Neuronal stem cell (in vitro differentiated cells): ENCODE data around the gene COG4.

Source experiments
- DNase-seq: peaks from one replicate; pipeline ENCODE4 v3.0.0-alpha.2; 2013; ENCODE audit warnings: low spot score
- H2AFZ ChIP-seq: one replicate; pipeline ENCODE4 v1.6.1; 2013; ENCODE audit warnings: mild to moderate bottlenecking, low read length, inconsistent platforms
- H2AK5ac ChIP-seq: 2 replicates; pipeline ENCODE4 v1.6.1; 2013; ENCODE audit warnings: low read depth, mild to moderate bottlenecking, inconsistent platforms, low read length, moderate library complexity, mixed read lengths
- H2BK120ac ChIP-seq: 2 replicates; pipeline ENCODE4 v1.6.1; 2013; ENCODE audit warnings: low read depth, mild to moderate bottlenecking, inconsistent platforms, low read length, moderate library complexity, mixed read lengths
- H2BK12ac ChIP-seq: one replicate; pipeline ENCODE4 v1.6.1; 2013; ENCODE audit warnings: low read length, inconsistent platforms
- H2BK15ac ChIP-seq: 2 replicates; pipeline ENCODE4 v1.6.1; 2013; ENCODE audit warnings: mild to moderate bottlenecking, low read length, inconsistent platforms, mixed read lengths
- H2BK5ac ChIP-seq: one replicate; pipeline ENCODE4 v1.6.1; 2013; ENCODE audit warnings: inconsistent platforms, mild to moderate bottlenecking, low read length, moderate library complexity
- H3K14ac ChIP-seq: one replicate; pipeline ENCODE4 v1.6.1; 2013; ENCODE audit warnings: low read length, inconsistent platforms
- H3K18ac ChIP-seq: 2 replicates; pipeline ENCODE4 v1.6.1; 2013; ENCODE audit warnings: low read length, inconsistent platforms
- H3K23ac ChIP-seq: 2 replicates; pipeline ENCODE4 v1.6.1; 2013; ENCODE audit warnings: low read depth, mild to moderate bottlenecking, mixed read lengths, low read length, inconsistent platforms; ENCODE audit not compliant: poor library complexity
- H3K27ac ChIP-seq: replicated peaks from 3 replicates; pipeline ENCODE4 v1.5.1; 2013; ENCODE audit warnings: low read length, inconsistent platforms
- H3K27me3 ChIP-seq, 3 experiments: 2 replicates each; pipeline ENCODE4 v1.6.1; 2013; ENCODE audit warnings: low read length in 3 of 3, mild to moderate bottlenecking in 2 of 3, inconsistent platforms in 1 of 3, low read depth in 1 of 3, mixed read lengths in 1 of 3, moderate library complexity in 1 of 3; ENCODE audit not compliant: control insufficient read depth in 3 of 3, insufficient read depth in 3 of 3
- H3K36me3 ChIP-seq, 2 donors: replicated peaks in 1 of 2; 2 replicates each; pipeline ENCODE4 v1.6.1; 2013; ENCODE audit warnings: low read length in 2 of 2; ENCODE audit not compliant: control insufficient read depth in 2 of 2, insufficient read depth in 2 of 2
- H3K4ac ChIP-seq: 2 replicates; pipeline ENCODE4 v1.6.1; 2013; ENCODE audit warnings: inconsistent platforms, mild to moderate bottlenecking, low read length, moderate library complexity
- H3K4me1 ChIP-seq, 2 donors: 1 replicate in 1 of 2; 2 replicates in 1 of 2; pipeline ENCODE4 v1.6.1; 2013; ENCODE audit warnings: low read length in 2 of 2, low read depth in 1 of 2; ENCODE audit not compliant: control insufficient read depth in 2 of 2, insufficient read depth in 1 of 2
- H3K4me2 ChIP-seq: one replicate; pipeline ENCODE4 v1.6.1; 2013; ENCODE audit warnings: mild to moderate bottlenecking, low read length, inconsistent platforms; ENCODE audit not compliant: insufficient read depth, poor library complexity, severe bottlenecking
- H3K4me3 ChIP-seq, 2 donors: 2 replicates each; pipeline ENCODE4 v1.5.1; 2013; ENCODE audit warnings: low read length in 2 of 2, mild to moderate bottlenecking in 2 of 2, inconsistent platforms in 1 of 2, moderate library complexity in 1 of 2
- H3K79me1 ChIP-seq: one replicate; pipeline ENCODE4 v1.6.1; 2013; ENCODE audit warnings: low read depth, mild to moderate bottlenecking, inconsistent platforms, low read length, moderate library complexity
- H3K9ac ChIP-seq: one replicate; pipeline ENCODE4 v1.6.1; 2013; ENCODE audit warnings: mild to moderate bottlenecking, low read depth, low read length, inconsistent platforms; ENCODE audit not compliant: poor library complexity
- H3K9me3 ChIP-seq, 2 donors: replicated peaks in 1 of 2; 2 replicates each; pipeline versions ENCODE3 to v1.6.1; 2013; ENCODE audit warnings: low read length in 2 of 2, mild to moderate bottlenecking in 2 of 2, inconsistent platforms in 1 of 2, low read depth in 1 of 2, mixed read lengths in 1 of 2, moderate library complexity in 1 of 2; ENCODE audit not compliant: control insufficient read depth in 2 of 2, insufficient read depth in 1 of 2
- H4K8ac ChIP-seq: one replicate; pipeline ENCODE4 v1.6.1; 2013; ENCODE audit warnings: low read depth, mild to moderate bottlenecking, inconsistent platforms, low read length, moderate library complexity
- H4K91ac ChIP-seq: one replicate; pipeline ENCODE4 v1.6.1; 2013; ENCODE audit warnings: low read length, low read depth, mild to moderate bottlenecking, inconsistent platforms; ENCODE audit not compliant: poor library complexity
- WGBS, 2 donors: extraction: QIAGEN DNeasy Blood & Tissue Kit; methylation state at CpG; one replicate each; pipeline ENCODE4 v1.1.7; 2013; ENCODE audit warnings: missing lambda C conversion rate in 2 of 2, mixed read lengths in 1 of 2; ENCODE audit not compliant: insufficient read length in 2 of 2, insufficient replicate concordance in 1 of 2; ENCODE audit errors: extremely low coverage in 2 of 2; 5-methylcytosine and 5-hydroxymethylcytosine counted together

The COG4 gene

GRCh38 chr16:70433458-70434103, 89.8 kb downstream of the COG4 start:
- no peak overlapping the region for H2BK15ac ChIP-seq
- H3K36me3 ChIP-seq: peaks cover 3 to 16% of the 10 kb centered on the region in 2 donors
- no peak overlapping the region for H3K27ac ChIP-seq
- H2BK120ac ChIP-seq: no peak overlapping the region
- no peak overlapping the region for H3K4me2 ChIP-seq
- H3K9me3 ChIP-seq: no peaks in the 10 kb centered on the region
- H3K4ac ChIP-seq: no peak overlapping the region
- no peak overlapping the region for H4K8ac ChIP-seq
- peak overlapping the region; percentile 31 for H2AK5ac ChIP-seq
- DNase-seq: no peak
- WGBS, 2 donors: no CpG with 5 or more reads among the region's 5 CpGs
- no peak overlapping the region for H3K18ac ChIP-seq
- H2BK12ac ChIP-seq: no peak overlapping the region
- H3K79me1 ChIP-seq: peaks cover 8% of the 10 kb centered on the region
- peaks cover 34 to 44% of the 10 kb centered on the region in 2 donors for H3K4me1 ChIP-seq
- H4K91ac ChIP-seq: no peak overlapping the region
- H3K14ac ChIP-seq: no peak overlapping the region
- no peaks in the 10 kb centered on the region for H3K27me3 ChIP-seq
- H3K4me3 ChIP-seq: no peak overlapping the region
- no peak overlapping the region for H2AFZ ChIP-seq
- H3K23ac ChIP-seq: no peak overlapping the region
- no peak overlapping the region for H3K9ac ChIP-seq
- H2BK5ac ChIP-seq: no peak overlapping the region

- Histone ChIP-seq H3K4me2 (no peak overlapping the region), H3K27ac (no peak overlapping the region), H2BK15ac (no peak overlapping the region), H2AFZ (no peak overlapping the region), H4K8ac (no peak overlapping the region), H2BK12ac (no peak overlapping the region), H2AK5ac (peak overlapping the region; percentile 31), H3K14ac (no peak overlapping the region), H3K9me3 (no peaks in the 10 kb centered on the region), H3K4ac (no peak overlapping the region), H3K27me3 (no peaks in the 10 kb centered on the region), H3K18ac (no peak overlapping the region), H3K23ac (no peak overlapping the region), H3K9ac (no peak overlapping the region), H3K79me1 (peaks cover 8% of the 10 kb centered on the region), H2BK120ac (no peak overlapping the region), H3K4me3 (no peak overlapping the region), H3K4me1 (peaks cover 38 to 47% of the 10 kb centered on the region in 2 donors), H2BK5ac (no peak overlapping the region), H4K91ac (no peak overlapping the region), H3K36me3 (peaks cover 3 to 16% of the 10 kb centered on the region in 2 donors)
- no CpG with 5 or more reads among the region's 12 CpGs for WGBS, 2 donors
- no peak for DNase-seq
These were observed 90.5 kb downstream of the COG4 start for GRCh38 chr16:70432723-70433457.

DNA sequence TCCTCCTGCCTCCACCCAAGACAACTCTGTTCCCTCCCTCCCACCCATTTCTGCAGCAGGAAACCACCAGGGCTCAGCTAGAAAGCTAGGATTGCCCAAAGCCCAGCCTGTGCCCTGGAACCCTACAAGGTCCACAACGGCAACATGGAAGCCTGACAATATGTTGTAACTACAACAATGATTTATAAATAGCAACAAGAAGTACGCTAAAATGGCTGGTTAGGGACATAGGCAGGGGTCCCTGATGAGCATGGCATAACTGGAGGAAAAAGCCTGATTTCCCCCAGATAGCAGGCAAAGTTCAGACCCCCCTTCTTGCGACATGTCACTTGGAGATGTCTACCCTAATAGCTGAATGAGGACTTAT, 91.0 kb downstream of the COG4 start:
- no peak overlapping the region for H3K27ac ChIP-seq
- no peak overlapping the region for H4K91ac ChIP-seq
- no peak overlapping the region for H2AFZ ChIP-seq
- peaks cover 37 to 49% of the 10 kb centered on the region in 2 donors for H3K4me1 ChIP-seq
- H3K23ac ChIP-seq: no peak overlapping the region
- H3K9me3 ChIP-seq: no peaks in the 10 kb centered on the region
- peaks cover 3 to 16% of the 10 kb centered on the region in 2 donors for H3K36me3 ChIP-seq
- no peak for DNase-seq
- no peak overlapping the region for H2BK12ac ChIP-seq
- no peak overlapping the region for H3K4me2 ChIP-seq
- no peak overlapping the region for H4K8ac ChIP-seq
- no peak overlapping the region for H2BK5ac ChIP-seq
- H3K4ac ChIP-seq: no peak overlapping the region
- no peak overlapping the region for H3K18ac ChIP-seq
- peaks cover 8% of the 10 kb centered on the region for H3K79me1 ChIP-seq
- no peak overlapping the region for H2BK120ac ChIP-seq
- H3K9ac ChIP-seq: no peak overlapping the region
- no peak overlapping the region for H3K14ac ChIP-seq
- H3K4me3 ChIP-seq: no peak overlapping the region
- no peak overlapping the region for H2AK5ac ChIP-seq
- no peaks in the 10 kb centered on the region for H3K27me3 ChIP-seq
- no peak overlapping the region for H2BK15ac ChIP-seq
- WGBS, 2 donors: no CpG with 5 or more reads among the region's 3 CpGs

GRCh38 chr16:70430667-70431536, 92.5 kb downstream of the COG4 start:
- H3K14ac ChIP-seq: peak overlapping the region; percentile 11
- H2BK120ac ChIP-seq: no peak overlapping the region
- no peaks in the 10 kb centered on the region for H3K9me3 ChIP-seq
- H3K4me1 ChIP-seq: peaks cover 29 to 41% of the 10 kb centered on the region in 2 donors
- peak overlapping the region; percentile 68 for H2BK12ac ChIP-seq
- H3K23ac ChIP-seq: no peak overlapping the region
- no peak overlapping the region for H2BK15ac ChIP-seq
- DNase-seq: no peak
- peak overlapping the region; percentile 73 for H3K27ac ChIP-seq
- H2AFZ ChIP-seq: peak overlapping the region; percentile 21
- peak overlapping the region; percentile 56 for H2BK5ac ChIP-seq
- H3K79me1 ChIP-seq: peaks cover 8% of the 10 kb centered on the region
- no peak overlapping the region for H3K4me3 ChIP-seq
- H4K8ac ChIP-seq: no peak overlapping the region
- H2AK5ac ChIP-seq: peak overlapping the region; percentile 95
- H3K27me3 ChIP-seq: no peaks in the 10 kb centered on the region
- H3K18ac ChIP-seq: peak overlapping the region; percentile 39
- no CpG with 5 or more reads among the region's 11 CpGs for WGBS, 2 donors
- H4K91ac ChIP-seq: no peak overlapping the region
- no peak overlapping the region for H3K4me2 ChIP-seq
- H3K9ac ChIP-seq: no peak overlapping the region
- H3K36me3 ChIP-seq: peaks cover 3 to 16% of the 10 kb centered on the region in 2 donors
- no peak overlapping the region for H3K4ac ChIP-seq
